ENCODE data around the gene F2R. TPM values are rescaled to one million over a fixed set of nuclear protein-coding genes. Genes with fewer than 3 reads are reported as not detected.

Gene F2R
- total RNA-seq, 4 donors from 2014 or later, result 5.0 to 11.4 (median 8.5) TPM

DNA sequence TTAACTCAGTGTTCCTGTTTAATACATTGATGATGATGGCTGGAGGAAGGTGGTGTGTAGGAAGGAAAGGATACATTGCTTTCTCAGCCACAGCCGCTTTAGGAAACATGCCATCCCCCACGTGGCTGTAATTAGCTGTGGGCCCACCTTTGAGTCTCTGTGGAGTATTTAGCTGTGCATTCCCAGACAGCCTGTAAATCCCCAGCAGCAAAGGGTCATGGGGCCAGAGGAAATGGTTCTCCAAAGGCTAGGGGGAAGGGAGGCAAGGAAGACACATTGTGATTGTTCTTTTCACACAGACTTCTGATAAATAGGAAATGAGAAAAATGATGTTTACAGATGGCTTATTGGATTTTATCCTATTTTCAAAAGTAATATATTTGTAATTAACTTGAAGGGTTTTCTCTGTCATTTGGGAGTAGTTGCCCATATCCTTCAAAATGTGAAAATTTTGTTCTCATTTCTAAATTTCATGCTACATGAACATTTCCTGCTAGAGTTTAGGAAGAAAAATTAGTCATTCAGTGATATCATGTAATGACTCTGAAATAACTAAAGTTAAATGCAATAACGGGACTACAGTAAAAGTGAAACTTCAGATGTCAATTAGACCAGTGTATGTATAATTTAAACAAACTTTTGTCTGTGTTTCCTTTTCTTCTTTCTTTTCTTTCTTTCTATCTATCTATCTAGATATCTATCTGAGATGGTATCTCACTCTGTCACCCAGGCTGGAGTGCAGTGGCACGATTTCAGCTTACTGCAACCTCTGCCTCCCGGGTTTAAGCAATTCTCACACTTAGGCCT is 24.3 kb upstream of the F2R start:
- Histone ChIP-seq H3K27me3 (no peaks in the 10 kb centered on the region), H3K27ac (peak overlapping the region in 2 of 4 donors; percentile 52 to 63), H3K4me1 (peaks cover 0 to 15% (median 0%) of the 10 kb centered on the region in 4 donors), H3K4me3 (no peak overlapping the region), H3K36me3 (peaks cover 0 to 23% (median 0%) of the 10 kb centered on the region in 3 donors), H3K9me3 (no peaks in the 10 kb centered on the region)
- TF ChIP-seq, protein P1, sequence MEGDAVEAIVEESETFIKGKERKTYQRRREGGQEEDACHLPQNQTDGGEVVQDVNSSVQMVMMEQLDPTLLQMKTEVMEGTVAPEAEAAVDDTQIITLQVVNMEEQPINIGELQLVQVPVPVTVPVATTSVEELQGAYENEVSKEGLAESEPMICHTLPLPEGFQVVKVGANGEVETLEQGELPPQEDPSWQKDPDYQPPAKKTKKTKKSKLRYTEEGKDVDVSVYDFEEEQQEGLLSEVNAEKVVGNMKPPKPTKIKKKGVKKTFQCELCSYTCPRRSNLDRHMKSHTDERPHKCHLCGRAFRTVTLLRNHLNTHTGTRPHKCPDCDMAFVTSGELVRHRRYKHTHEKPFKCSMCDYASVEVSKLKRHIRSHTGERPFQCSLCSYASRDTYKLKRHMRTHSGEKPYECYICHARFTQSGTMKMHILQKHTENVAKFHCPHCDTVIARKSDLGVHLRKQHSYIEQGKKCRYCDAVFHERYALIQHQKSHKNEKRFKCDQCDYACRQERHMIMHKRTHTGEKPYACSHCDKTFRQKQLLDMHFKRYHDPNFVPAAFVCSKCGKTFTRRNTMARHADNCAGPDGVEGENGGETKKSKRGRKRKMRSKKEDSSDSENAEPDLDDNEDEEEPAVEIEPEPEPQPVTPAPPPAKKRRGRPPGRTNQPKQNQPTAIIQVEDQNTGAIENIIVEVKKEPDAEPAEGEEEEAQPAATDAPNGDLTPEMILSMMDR (IDR thresholded peaks at IDR 0.05), result no peak
- TF ChIP-seq POLR2A (IDR thresholded peaks at IDR 0.05), result no peak
- DNase-seq, result no peak

DNA sequence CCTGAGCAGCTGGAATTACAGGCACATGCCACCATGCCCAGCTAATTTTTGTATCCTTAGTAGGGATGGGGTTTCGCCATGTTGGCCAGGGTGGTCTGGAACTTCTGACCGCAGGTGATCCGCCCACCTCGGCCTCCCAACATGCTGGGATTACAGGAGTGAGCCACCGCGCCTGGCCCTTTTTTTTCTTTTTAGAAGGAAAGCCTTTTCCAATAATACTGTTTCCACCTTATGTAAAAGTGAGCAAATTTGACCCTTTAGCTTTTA is 23.7 kb upstream of the F2R start:
- peak overlapping the region in 1 of 4 donors; percentile 63 for H3K27ac ChIP-seq
- no peak overlapping the region for H3K4me3 ChIP-seq
- TF ChIP-seq, protein P1 (IDR thresholded peaks at IDR 0.05), result no peak
- no peak for TF ChIP-seq POLR2A (IDR thresholded peaks at IDR 0.05)
- peaks cover 0 to 24% (median 0%) of the 10 kb centered on the region in 3 donors for H3K36me3 ChIP-seq
- peaks cover 0 to 15% (median 0%) of the 10 kb centered on the region in 4 donors for H3K4me1 ChIP-seq
- H3K27me3 ChIP-seq, result no peaks in the 10 kb centered on the region
- no peaks in the 10 kb centered on the region for H3K9me3 ChIP-seq
- DNase-seq, result no peak

DNA sequence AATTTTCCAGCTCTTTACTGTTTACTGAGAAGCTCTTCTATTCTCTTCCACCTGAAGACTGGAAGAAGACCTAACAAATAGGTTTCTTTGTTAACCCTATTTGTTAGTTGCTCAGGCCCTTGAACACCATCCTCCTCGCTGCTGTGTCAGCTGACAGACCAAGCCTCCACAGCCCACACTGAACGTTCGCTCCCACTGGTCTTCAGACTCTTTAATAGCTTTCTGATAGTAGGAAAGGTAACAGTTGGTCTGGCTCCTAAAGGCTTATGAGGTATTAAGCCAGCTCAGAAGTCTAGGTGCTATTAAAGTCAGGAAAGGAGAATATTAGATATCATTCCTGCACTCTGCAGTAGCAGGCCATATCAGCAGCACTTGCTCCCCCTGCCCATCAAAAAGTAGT is 23.3 kb upstream of the F2R start:
- Histone ChIP-seq H3K27me3 (no peaks in the 10 kb centered on the region), H3K9me3 (no peaks in the 10 kb centered on the region), H3K27ac (no peak overlapping the region), H3K4me1 (peaks cover 0 to 15% (median 0%) of the 10 kb centered on the region in 4 donors), H3K4me3 (no peak overlapping the region), H3K36me3 (peaks cover 0 to 28% (median 0%) of the 10 kb centered on the region in 3 donors)
- no peak for DNase-seq
- TF ChIP-seq POLR2A (IDR thresholded peaks at IDR 0.05), result no peak
- TF ChIP-seq, protein P1 (IDR thresholded peaks at IDR 0.05), result no peak

DNA sequence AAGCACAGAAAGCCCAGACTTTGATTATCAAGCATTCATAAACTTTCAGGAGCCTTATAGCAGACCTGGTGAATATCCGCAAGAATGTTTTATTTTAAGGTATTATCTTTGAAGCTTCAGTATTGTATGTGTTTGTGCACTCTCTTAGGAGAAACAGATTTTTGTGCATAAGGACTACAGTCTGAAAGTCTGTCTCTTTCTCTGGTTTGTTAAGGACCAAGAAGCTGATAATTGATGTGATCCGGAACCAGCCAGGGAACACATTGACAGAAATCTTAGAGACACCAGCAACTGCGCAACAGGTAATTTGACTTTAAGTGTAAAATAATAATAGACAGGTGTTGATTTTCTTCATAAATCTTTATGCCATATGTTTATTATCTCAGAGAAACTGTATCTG is 22.8 kb upstream of the F2R start:
- H3K4me1 ChIP-seq, result peaks cover 0 to 15% (median 0%) of the 10 kb centered on the region in 4 donors
- no peak for DNase-seq
- H3K27ac ChIP-seq, result no peak overlapping the region
- H3K36me3 ChIP-seq, result peaks cover 0 to 24% (median 0%) of the 10 kb centered on the region in 3 donors
- H3K9me3 ChIP-seq, result no peaks in the 10 kb centered on the region
- TF ChIP-seq, protein P1 (IDR thresholded peaks at IDR 0.05), result no peak
- TF ChIP-seq POLR2A (IDR thresholded peaks at IDR 0.05), result no peak
- H3K27me3 ChIP-seq, result no peaks in the 10 kb centered on the region
- no peak overlapping the region for H3K4me3 ChIP-seq

DNA sequence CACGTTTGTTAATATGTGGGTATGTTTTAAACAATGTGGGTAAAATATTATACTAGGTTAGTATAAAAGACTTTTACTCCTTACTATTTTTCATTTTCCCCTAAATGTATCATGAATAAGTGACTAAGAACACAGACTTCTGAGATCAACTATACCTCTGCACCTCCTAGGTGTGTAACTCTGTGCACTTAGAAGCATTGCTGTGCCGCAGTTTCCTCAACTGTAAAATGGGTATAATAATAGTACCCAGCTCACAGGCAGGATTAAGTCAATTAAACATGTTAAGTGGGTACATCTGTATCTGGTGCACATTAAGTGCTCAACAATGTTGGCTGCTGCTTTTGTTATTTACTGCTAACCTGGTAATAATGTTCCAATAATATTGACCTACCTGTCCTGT is 21.6 kb upstream of the F2R start:
- Histone ChIP-seq H3K27ac (no peak overlapping the region), H3K4me3 (no peak overlapping the region), H3K9me3 (no peaks in the 10 kb centered on the region), H3K4me1 (peaks cover 0 to 8% (median 0%) of the 10 kb centered on the region in 4 donors), H3K36me3 (peaks cover 0 to 21% (median 0%) of the 10 kb centered on the region in 3 donors), H3K27me3 (no peaks in the 10 kb centered on the region)
- TF ChIP-seq, protein P1 (IDR thresholded peaks at IDR 0.05), result no peak
- DNase-seq, result no peak
